Left hindlimb (tissue), 1 donor: Measurements from ENCODE around the gene TMX2.

ENCODE experiments used
- DNase-seq: peaks from one replicate; pipeline ENCODE4 v3.0.0-alpha.2; 2018

The TMX2 gene

DNA sequence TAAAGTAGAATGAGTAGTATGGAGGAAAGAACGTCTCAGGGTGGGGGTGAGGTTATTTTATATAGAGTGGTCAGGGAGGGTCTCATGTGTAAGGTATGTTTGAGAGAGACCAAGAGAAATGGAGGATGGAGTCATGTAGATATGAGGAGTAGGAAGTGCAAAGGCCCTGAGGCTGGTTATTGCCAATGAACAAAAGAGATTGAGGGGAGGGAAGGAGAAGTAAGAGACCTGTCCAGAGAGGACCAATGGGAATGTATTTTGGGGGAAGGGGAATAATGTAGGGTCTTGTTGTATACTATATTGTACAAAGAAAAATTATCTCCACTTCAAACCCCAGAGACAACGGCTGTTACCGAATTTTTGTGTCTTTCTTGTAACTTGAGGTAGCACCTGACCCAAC lies 59.0 kb downstream of the TMX2 start:
- no peak for DNase-seq

GRCh38 chr11:57772562-57772961 lies 60.2 kb downstream of the TMX2 start:
- DNase-seq: no peak

DNA sequence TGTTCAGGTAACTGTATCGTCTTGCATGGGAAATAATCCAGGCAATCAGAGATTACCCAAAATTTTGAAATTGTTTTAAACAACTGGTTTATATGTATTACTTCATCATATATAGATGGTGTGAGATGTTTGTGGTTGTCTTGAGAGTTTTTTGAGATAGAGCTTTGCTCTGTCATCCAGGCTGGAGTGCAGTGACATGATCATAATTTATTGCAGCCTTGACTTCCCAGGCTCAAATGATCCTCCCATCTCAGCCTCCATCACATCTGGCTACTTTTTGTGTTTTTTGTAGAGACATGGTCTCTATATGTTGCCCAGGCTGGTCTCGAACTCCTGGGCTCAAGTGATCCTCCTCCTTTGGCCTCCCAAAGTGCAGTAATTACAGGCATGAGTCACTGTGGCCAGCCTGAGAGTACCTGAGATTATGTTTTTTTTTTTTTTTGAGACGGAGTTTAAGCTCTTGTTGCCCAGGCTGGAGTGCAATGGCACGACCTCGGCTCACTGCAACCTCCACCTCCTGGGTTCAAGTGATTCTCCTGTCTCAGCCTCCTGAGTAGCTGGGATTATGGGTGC lies 60.7 kb downstream of the TMX2 start:
- no peak for DNase-seq

GRCh38 chr11:57775491-57775890 lies 63.1 kb downstream of the TMX2 start:
- DNase-seq: no peak

GRCh38 chr11:57776031-57776521 lies 63.7 kb downstream of the TMX2 start:
- peak; percentile 58 for DNase-seq

DNA sequence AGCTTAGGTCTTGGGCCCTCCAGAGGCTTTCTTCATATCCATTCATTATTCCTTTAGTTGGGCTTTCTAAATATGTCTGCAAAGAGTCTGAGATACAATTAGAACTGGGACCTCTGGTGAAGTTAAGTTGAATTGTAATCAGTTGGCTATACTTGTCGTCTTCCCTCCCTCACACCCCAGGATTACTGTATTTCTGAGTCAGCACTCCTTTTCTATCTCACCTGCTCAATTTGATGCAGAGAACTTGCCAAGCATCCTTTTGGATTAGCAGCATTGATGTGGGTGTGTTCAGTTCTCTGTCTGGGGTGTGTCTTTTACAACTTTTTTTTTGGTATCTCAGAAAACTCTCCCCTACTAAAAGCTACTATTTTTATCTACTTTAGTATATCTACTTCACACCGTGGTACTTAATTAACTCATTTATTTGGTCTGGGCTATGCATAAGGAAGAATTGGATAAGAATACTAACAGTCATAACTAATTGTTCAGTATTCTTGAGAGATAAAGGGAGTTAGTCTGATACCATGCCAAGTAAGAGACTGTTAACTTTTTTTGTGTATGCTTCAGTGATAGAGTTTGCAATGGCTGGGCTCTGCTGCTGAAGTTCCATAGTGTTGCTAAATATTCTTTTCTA lies 64.3 kb downstream of the TMX2 start:
- no peak for DNase-seq

DNA sequence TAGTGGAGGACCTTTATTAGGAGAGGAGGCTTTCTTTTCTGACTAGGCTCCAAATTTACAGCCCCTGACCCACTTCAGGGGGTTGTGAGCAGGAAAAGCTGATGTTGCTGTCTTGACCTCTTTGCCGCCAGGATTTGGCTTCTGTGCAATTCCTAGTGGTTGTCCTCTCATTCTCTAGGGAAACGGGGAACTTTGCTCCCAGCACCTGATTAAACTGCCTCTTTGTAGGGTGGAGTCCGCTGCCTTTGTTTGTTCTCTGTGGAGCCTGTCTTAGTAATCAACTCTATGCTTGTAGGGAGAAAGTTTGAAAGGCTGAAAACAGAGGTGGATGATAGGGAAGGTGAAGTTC lies 65.5 kb downstream of the TMX2 start:
- no peak for DNase-seq

DNA sequence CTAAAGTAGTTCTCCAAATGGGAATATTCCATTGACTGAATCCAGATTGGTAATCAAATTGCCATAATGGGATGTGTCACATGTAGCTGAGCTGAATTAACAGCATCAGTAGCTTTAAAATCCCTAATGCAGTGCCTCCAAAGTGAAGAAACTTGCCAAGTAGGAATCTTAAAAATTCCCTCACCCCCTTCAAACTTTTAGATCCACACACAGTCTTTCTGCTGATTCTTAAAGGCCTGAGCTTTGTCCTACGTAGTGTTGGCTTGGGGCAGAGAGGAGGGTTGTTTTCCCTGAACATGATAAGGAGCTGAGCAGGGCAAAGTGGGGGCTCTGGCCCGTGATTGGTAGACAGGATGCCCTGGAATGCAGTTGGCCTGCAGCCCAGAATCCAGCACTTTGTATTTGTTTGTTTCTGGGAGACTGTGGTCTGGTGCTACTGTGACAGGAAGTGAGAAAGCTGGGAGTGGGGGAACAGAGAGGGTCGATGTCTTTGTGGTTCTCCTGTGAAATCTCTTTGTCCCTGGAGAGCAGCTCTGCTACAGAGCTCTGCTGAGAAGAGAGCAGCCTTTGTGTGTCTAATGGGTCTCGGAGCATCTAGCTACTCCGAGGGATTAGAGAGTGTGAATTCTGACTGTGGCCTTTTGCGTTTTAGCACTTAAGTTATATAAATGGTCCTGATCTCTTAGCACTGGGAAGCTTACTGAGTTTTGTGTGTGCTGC lies 66.1 kb downstream of the TMX2 start:
- DNase-seq: peak; percentile 93

DNA sequence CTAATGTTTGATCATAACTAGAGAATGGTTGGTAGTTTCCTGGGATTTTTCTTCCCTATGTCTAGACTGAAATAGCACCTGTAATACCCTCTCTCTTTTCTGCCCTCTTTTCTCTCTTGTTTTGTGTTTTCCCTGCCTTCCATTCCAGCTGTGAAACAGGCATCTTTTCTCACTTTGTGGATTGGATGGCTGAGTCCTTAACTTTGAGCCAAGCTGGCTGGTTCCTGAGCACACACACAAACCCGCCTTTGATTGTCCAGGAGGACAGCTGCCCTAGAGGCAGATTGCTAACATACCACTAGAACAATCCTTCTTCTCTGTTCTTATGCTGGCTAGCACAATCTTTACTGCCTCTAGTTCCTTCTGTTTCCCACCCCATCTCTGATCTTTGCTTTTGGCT lies 66.9 kb downstream of the TMX2 start:
- DNase-seq: peak; percentile 37

DNA sequence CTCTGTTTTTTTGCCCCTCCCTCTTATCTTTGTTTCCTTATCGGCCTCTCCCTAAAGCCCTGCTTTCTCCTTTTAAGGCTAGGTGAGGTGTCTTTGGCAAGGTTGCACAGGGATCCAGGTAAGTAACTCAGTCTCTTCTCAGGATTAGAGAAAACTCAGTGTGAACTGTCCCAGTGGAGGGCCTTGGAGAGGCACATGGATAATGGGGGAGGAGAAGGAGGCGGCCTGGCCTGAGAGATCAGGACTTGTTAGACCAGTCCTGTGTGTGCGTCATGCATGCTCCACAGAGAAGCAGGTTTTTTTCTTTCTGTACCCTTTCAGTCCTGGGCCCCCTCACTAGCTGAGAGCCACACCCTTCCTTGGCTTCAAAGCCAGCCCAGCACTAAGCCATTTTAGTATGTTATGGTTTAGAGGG lies 69.1 kb downstream of the TMX2 start:
- DNase-seq: no peak

DNA sequence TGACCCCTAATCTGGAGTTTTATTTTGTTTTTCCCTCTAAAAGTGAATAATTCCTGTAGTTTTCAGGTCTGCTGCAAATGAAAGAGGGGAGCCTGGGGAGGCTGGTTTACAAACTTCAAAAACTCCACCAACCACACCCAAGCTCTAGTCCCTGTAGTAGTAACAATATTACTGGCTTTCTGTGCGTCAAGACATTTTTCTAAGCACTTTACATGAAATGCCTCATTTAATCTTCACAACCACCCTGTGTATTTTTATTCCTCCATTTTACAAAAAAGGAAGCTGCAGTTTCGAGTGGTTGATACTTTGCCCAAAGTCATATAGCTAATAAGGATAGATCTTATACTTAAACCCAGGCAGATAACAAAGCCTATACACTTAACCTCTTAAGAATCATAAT lies 72.7 kb downstream of the TMX2 start:
- DNase-seq: no peak

GRCh38 chr11:57786436-57786835 lies 74.0 kb downstream of the TMX2 start:
- no peak for DNase-seq

- DNase-seq: no peak
Measured at GRCh38 chr11:57787006-57787604, 74.7 kb downstream of the TMX2 start.

GRCh38 chr11:57787920-57788702 lies 75.7 kb downstream of the TMX2 start:
- peak; percentile 30 for DNase-seq

DNA sequence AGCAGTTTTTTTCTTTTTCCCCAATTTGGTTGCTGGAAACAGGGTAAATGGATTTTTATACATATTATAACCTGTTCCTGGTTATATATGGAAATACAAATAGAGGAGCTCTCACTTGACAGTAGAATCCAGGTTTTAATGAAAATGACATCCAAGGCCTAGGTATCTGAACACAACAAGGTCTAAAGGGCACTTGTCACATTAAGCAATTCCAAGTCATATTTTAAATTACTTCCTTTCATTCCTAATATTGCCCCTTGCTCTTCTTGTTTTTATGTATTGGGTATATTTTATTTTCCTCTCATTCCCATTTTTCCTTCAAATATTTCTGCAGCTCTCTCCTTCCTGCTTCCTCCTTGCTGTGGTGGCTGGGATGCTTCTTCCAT lies 76.3 kb downstream of the TMX2 start:
- DNase-seq: no peak
